GM19238 (cell line): Measurements from ENCODE around the gene NLE1.
"Not testable (repeated sequence)": the region's sequence is repeated elsewhere in the genome, so short reads cannot be mapped to it uniquely, and the experiment has no call there.

Experiments
- DNase-seq: peaks from one replicate; pipeline ENCODE4 v3.0.0; 2011; ENCODE audit warnings: low spot score; ENCODE audit not compliant: insufficient read length

Gene NLE1

GRCh38 chr17:35162755-35163154 is 20.7 kb upstream of the NLE1 start:
- DNase-seq, result no peak

DNA sequence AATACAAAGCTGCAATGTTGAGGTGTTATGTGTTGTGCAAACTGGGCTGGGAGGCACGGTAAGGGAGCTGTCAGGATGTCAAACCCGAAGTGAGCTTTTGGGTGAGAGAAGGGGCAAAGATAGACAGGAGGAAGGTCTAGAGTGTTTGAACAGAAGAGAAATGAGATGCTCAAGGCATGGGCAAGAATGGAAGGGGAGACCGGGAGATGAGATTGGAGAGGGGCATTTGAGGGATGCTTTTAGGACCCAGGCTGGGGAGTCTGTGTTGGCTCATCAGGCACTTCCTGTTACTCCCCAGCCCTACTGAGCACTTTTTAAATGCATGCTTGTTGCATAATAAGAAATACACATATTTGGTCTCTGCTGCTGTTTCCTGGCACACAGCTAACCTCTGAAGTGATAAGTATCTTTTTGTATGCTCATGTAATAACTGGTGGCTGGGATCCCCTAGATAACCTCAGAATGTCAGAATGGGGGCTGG is 19.2 kb upstream of the NLE1 start:
- DNase-seq, result no peak

DNA sequence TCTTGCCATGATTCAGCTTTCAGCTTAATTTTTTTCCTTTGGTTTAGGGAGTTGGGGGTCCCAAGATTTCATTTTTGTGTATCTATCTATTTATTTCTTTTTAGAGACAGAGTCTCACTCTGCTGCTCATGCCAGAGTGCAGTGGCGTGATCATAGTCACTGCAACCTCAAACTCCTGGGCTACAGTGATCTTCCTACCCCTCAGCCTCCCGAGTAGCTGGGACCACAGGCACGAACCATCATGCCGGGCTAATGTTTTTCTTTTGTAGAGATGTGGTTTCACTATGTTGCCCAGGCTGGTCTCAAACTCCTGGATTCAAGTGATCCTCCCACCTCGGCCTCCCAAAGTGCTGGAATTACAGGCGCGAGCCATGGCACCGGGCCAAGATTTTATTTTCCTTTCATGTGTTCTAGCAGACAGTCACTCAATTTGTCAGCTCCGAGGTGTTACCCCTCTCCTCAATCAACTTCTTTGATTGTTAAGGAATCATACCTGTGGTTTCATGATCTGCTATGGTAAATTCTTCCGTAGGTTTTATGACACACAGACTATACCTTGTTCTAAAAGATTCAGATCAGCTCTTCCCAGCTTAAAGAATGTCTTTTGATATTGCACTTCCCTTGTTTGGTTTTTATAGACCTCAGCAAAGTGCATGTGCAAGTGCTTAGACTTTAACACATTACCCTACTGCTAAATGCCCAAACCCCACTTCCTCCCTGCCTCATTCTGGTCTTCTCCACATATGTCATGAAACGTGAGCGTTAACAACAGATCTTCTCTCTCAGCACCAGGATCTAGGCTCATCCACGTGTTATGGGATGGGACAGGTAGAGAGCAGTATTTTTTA is 18.5 kb upstream of the NLE1 start:
- DNase-seq, result no peak

DNA sequence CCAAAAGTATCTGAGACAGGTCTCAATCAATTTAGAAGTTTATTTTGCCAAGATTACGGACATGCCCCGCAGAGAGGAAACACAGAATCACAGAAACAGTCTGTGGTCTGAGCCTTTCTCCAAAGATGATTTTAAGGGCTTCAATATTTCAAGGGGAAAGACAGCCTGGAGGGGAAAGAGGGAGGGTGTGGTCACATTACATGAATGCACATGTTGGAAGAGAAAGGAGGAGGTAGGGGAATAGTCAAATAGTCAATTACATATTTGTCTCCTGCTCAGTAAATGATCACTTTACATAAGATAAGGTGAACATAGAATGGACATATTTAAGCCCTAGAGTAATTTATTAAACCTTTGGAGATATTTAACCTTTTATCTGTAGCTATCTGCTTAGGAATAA is 17.8 kb upstream of the NLE1 start:
- DNase-seq, result no peak

- DNase-seq, result no peak
Measured at GRCh38 chr17:35155246-35155645, 13.1 kb upstream of the NLE1 start.

DNA sequence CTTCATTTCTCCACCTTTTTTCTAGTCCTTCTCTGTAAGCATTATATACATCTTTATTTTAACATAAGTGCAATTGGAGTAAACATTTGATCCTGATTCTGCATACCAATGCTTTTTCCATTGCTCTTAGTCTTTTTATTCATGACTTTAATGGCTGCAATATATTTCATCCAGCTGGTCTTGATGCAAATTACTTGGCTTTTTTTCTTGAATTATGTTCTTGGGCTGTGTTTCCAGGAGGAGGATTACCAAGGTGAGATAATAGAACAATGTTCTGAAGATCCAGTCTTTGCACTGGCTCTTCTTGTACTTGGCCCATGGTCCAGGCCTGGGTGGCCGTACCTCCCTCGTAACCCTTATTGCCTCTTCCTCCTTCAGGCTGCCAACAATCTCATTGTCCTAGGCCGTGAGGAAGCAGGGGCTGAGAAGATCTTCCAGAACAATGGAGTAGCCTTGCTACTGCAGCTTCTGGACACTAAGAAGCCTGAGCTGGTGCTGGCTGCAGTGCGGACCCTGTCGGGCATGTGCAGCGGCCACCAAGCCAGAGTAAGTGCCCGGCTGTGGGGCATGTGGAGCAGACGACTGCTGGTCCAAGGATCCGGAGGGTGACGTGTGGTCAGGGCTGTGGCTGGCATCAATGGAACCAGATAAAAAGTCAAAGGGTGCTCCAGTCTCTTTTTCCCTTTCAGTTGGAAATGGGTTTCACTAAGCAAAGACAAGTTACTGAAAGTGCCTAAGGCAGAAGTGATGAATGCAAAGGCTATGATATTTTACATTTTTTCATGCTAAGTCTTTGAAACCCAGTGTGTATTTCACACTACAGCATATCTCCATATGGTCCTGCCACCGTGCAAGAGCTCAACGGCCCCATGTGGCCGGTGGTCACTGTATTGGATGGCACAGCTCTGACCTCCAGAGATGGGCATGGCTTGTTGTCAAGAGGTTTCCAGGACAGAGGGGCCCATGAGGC is 12.4 kb upstream of the NLE1 start:
- no peak for DNase-seq

DNA sequence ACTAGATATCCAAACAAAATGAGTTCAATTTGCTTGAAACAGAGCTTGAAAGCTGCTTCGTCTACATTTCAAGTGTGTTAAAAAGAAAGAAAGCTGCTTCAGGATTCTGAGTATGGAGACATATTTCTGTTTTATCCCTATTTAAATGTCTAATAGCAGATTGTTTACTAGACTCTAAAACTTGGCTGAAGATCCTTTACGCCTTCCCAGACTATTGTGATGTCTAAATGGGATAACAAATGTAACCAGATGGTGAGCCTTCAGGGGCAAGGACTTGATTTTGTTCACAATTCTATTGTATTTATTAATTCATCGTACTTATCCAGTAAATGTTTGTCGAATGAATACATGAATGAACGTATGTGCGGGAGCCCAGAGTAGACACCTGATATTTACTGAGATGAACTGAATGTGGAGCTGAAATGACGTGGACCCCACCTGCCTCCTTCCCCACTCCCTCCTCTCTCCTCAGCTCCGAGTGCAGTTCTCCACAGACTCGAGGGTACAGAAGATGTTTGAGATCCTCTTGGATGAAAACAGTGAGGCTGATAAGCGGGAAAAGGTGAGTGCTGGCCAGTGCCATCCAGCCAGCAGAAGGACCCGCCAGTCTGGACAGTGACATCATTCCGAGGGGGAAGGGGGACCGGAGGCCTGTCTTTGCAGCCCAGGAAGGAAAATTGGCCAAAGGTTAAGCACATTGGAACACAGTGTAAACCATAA is 10.5 kb upstream of the NLE1 start:
- no peak for DNase-seq

- not testable (repeated sequence) for DNase-seq
Measured at GRCh38 chr17:35151080-35151479, 9.0 kb upstream of the NLE1 start.

DNA sequence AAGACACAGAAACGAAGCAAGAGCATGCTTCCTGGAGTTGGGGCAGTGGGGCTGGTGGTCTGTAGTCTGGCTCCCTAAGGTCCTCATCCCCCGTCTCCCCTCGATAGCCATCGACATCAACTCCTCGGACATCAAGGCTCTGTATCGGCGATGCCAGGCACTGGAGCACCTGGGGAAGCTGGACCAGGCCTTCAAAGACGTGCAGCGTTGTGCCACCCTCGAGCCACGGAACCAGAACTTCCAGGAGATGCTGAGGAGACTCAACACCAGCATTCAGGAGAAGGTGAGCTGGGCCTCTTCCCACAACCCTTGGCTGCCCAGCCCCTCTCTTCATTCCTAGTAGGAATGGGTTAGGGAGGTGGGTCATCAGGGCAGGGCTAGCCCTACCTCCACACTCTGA is 7.8 kb upstream of the NLE1 start:
- DNase-seq, result no peak

DNA sequence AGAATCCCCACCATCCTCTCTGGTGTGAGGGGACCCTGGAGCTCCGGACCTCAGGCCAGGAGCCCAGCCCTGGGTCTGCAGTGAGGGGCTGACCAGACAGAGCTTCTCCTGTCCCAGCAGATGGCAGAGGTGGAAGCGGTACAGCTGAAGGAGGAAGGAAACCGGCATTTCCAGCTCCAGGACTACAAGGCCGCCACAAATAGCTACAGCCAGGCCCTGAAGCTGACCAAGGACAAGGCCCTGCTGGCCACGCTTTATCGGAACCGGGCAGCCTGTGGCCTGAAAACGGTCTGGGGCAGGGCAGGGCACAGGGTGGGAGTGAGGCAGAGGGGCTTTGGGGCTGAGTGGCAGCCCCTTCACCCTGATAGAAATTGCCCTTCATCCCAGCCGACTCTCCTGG is 6.0 kb upstream of the NLE1 start:
- DNase-seq, result no peak

DNA sequence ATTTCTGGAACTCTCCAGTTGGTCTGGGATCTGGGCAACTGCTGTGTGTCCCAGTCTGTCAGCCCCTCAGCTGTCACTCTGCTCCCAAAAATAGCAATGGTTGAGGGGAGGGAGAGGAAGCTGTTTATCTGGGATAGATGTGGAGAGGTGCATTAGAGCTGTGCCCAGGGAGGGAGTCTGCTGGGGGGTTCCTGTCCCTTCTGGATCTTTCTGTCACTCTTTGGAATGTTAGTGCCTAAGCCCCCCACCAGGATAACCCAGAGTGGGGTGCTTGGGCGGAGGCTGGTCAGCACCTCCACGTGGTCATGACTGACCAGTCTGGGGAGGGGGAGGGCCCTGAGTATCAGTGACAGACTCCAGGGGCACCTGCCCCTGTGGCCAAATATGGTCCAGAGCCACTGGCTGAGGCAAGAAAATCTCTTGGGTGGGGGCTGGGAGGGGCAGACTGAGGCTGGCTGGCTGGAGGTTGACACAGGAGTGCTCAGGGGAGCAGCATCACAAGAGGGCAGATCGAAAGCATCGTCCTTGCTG is 5.3 kb upstream of the NLE1 start, which contains the start of gene UNC45B:
Gene UNC45B, plus strand, starts transcription at position 443 of the 531 bp plus-strand sequence. CDS start 447 bp downstream, outside the sequence.
- DNase-seq, result no peak

DNA sequence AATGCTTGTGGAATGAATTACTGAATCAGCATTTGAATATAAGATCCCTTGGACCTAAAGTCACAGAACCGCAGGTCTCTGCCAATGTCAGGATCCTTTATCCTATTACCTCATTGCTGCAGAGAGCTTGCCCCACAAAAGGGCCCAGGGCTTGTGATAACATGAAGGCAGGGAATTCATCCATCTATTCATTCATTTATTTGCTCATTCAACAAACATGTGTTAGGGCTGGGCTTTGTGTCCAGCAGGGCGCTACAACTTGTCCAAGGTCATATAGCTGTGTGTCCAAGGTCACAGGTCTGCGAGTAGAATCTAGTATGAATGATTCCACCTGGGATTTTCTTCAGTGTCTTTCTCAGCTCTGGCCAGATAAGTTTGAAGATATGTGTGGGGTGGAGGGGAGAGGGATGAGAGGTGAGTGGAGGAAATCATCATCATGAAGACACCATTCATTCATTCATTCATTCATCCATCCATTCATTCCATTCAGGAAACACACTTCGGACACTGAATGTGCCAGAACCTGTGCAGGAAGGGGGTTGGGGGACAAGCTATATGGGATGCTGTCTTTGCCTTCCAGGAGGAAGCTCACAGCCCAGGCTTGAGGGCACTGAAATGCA is 4.2 kb upstream of the NLE1 start:
- DNase-seq, result no peak

- no peak for DNase-seq
Measured at GRCh38 chr17:35144840-35145239, 2.7 kb upstream of the NLE1 start.

- no peak for DNase-seq
Measured at GRCh38 chr17:35142467-35142796, 329 bp upstream of the NLE1 start.

- DNase-seq, result no peak
Measured at GRCh38 chr17:35138218-35138617, 3.9 kb downstream of the NLE1 start.

DNA sequence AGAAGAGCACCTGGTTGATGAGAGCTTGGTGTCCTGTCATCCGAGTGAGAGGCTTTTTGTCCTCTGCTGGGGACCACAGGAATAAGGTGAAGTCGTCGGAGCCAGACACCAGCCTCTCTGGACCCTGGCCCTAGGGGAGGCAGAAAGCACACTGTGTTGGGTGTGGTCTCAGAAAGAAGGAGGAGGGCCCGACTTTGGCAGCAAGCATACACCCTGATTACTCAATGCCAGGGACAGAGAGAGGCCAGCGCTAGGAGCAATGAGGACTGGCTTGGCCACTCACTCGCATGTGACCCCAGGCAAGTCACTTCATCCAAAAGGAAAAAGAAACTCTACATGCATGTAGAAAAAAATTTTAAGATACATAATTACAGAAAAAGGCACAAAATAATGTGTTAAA is 6.8 kb downstream of the NLE1 start:
- DNase-seq, result no peak

GRCh38 chr17:35132816-35133550 is 9.1 kb downstream of the NLE1 start:
- DNase-seq, result no peak

DNA sequence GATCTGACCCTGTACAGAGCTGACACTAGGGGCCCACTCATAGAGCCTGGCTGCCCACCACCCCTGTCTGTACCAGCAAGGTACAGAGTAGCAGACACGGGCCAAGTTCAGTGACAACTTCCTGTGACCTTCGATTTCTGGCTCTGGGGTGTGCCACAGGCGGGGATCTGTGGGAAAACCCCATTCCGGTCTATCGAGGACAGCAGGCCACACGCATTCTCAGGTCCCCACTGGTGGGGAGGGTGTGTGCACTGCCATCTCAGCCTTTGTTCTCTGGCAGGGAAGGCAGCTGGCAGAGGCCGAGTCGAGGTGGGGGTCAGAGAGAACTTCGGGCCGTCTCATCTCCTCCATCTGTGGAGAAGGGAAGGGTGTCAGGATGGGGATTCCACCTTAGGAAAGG is 10.0 kb downstream of the NLE1 start:
- DNase-seq, result no peak

DNA sequence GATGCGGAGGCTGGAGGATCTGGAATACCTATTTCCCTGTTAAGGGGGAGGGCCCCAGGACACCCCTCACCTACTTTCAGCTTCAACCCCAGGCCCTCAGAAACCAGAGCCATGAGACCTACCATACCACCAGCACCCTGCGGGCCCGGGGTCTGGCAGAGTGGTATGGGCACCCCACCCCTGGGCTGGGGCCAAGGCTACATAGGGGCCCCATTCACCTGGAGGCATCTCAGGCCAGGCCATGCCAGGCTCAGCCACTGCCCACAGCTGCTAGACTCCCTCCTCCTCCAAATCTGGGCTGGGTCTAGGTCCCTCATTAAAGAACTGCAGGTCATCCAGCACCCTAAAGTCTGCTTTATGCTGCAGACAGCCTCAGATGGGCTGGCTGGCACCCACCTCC is 11.7 kb downstream of the NLE1 start:
- DNase-seq, result no peak

DNA sequence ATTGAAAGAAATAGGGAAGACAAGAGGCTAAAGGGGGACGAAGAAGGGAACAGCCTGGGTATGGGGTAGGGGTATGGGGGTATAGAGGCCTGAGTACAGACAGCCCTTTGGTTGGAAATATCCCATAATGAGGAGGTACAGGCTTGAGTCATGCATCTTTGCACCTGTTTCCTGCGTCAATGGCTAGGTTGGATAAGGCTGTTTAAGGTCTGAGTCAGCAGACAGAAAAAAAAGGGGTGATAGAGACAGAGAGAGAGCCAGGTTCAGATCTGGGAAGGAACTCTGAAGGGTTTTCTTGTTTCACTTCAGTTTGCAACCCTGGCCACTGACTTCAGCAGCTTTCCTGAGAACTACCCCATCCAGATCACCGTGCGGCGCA is 12.1 kb downstream of the NLE1 start:
- DNase-seq, result no peak
